Ishikawa (cell line): ENCODE measurements around the gene MYO1E.

Source experiments
- EGR1 ChIP-seq: IDR thresholded peaks from 2 replicates; pipeline ENCODE4 v1.6.1; 2012
- EP300 ChIP-seq: IDR thresholded peaks from 2 replicates; pipeline ENCODE4 v1.6.1; 2012; ENCODE audit warnings: borderline replicate concordance
- MAX ChIP-seq: IDR thresholded peaks from 2 replicates; pipeline ENCODE4 v1.6.1; 2012
- TAF1 ChIP-seq: IDR thresholded peaks from 2 replicates; pipeline ENCODE4 v1.6.1; 2012; ENCODE audit warnings: low read depth, mild to moderate bottlenecking
- YY1 ChIP-seq: IDR thresholded peaks from 2 replicates; pipeline ENCODE4 v1.6.1; 2012; ENCODE audit warnings: low read depth

- TF ChIP-seq EP300 (no peak), YY1 (no peak), MAX (no peak), TAF1 (no peak), EGR1 (no peak)
Measured at GRCh38 chr15:59165726-59166125, 206.9 kb downstream of the MYO1E start.
